Effector CD4-positive, alpha-beta T cell (primary cell): Measurements from ENCODE around the gene SLC44A1.

ENCODE experiments used
- DNase-seq: peaks from one replicate; pipeline ENCODE4 v3.0.0-alpha.2; 2020

The SLC44A1 gene

DNA sequence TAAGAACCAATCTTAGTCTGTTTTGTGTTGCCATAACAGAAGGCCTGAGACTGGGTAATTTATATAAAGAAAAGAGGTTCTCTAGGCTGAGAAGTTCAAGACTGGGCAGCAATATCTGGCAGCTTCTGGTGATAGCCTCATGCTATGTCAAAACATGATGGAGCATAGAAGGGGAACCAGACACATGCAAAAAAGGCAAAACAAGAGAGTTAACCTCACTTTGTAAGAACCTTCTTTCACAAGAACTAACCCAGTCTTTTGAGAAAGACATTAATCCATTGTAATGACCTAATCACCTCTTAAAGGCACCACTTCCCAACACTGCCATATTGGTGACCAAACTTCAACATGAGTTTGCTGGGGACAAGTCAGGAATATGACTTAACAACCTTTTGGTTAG lies 240.7 kb downstream of the SLC44A1 start:
- no peak for DNase-seq
